DND-41 (cell line): ENCODE data around the gene ACSF3.

ENCODE experiments used
- EZH2 ChIP-seq: IDR thresholded peaks from 3 replicates; pipeline ENCODE4 v1.6.1; 2012; ENCODE audit warnings: borderline replicate concordance, low read depth, mild to moderate bottlenecking, moderate library complexity, low read length, inconsistent platforms; ENCODE audit not compliant: severe bottlenecking
- TF ChIP-seq, protein P1 (sequence below): IDR thresholded peaks from 2 replicates; pipeline ENCODE4 v1.5.1; 2012; ENCODE audit warnings: borderline replicate concordance, low read length, moderate library complexity, mild to moderate bottlenecking; ENCODE audit not compliant: poor library complexity, severe bottlenecking; ENCODE audit errors: extremely low read depth

DNA sequence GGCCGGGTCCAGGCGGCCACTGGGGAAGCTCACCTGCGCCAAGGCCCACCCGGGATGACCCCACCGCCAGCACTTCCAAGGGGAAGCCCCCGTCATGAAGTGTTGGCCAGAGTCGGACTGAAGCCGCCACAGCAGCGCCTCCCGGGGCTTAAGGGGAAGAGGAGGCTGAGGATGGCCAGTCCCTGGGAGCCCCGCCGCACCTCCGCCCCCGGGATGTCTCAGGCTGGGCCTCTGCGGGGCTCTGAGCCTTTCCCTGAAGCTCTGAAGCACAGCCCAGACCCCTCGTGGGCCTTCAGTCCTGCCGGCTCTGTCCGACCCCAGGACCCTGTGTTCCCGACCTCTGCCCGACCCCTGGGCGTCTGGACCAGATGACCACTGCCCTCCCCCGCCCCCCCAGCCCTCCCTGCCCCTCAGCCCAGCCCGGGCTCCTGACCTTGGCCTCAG lies 42.8 kb upstream of the ACSF3 start:
- TF ChIP-seq, protein P1, sequence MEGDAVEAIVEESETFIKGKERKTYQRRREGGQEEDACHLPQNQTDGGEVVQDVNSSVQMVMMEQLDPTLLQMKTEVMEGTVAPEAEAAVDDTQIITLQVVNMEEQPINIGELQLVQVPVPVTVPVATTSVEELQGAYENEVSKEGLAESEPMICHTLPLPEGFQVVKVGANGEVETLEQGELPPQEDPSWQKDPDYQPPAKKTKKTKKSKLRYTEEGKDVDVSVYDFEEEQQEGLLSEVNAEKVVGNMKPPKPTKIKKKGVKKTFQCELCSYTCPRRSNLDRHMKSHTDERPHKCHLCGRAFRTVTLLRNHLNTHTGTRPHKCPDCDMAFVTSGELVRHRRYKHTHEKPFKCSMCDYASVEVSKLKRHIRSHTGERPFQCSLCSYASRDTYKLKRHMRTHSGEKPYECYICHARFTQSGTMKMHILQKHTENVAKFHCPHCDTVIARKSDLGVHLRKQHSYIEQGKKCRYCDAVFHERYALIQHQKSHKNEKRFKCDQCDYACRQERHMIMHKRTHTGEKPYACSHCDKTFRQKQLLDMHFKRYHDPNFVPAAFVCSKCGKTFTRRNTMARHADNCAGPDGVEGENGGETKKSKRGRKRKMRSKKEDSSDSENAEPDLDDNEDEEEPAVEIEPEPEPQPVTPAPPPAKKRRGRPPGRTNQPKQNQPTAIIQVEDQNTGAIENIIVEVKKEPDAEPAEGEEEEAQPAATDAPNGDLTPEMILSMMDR: no peak
- no peak for TF ChIP-seq EZH2
